H1 (cell line): ENCODE results near the gene RAB40B. TPM values are rescaled to one million over a fixed set of nuclear protein-coding genes. Genes with fewer than 3 reads are reported as not detected.

ENCODE experiments used
- CTCF ChIA-PET: fragments of 300-600 bp; sonication (Branson Sonifier 250); formaldehyde crosslinking; loops from one replicate; lab custom pipeline; 2021; ENCODE audit not compliant: partially characterized antibody; lab: Charles Lee
- POLR2A ChIA-PET: fragments of 300-600 bp; sonication (Branson Sonifier 250); formaldehyde crosslinking; loops from one replicate; lab custom pipeline; 2021; ENCODE audit warnings: inconsistent platforms; ENCODE audit not compliant: partially characterized antibody; lab: Charles Lee
- DNase-seq, 2 experiments: peaks; one replicate each; pipeline versions ENCODE4 v3.0.0 to v3.0.0-alpha.2; 2010 to 2022; ENCODE audit warnings: low spot score in 2 of 2, low read depth in 1 of 2, mixed read lengths in 1 of 2
- FAIRE-seq: peaks from 2 replicates; lab custom pipeline; 2011; peaks lifted over from hg19 to GRCh38; lab: Jason Lieb, UNC
- H2AFZ ChIP-seq: 2 replicates; pipeline ENCODE4 v1.8.1; 2012; ENCODE audit warnings: low read length, inconsistent platforms
- H2AK5ac ChIP-seq: 2 replicates; pipeline ENCODE4 v1.6.1; 2013; ENCODE audit warnings: low read depth, low read length
- H2BK120ac ChIP-seq: replicated peaks from 2 replicates; pipeline ENCODE3; 2013; ENCODE audit warnings: low read depth, low read length, inconsistent platforms
- H2BK12ac ChIP-seq: 2 replicates; pipeline ENCODE4 v1.6.1; 2013; ENCODE audit warnings: low read depth, low read length
- H2BK15ac ChIP-seq: 2 replicates; pipeline ENCODE4 v1.6.1; 2013; ENCODE audit warnings: low read length
- H2BK20ac ChIP-seq: 2 replicates; pipeline ENCODE4 v1.6.1; 2013; ENCODE audit warnings: low read length
- H2BK5ac ChIP-seq: 2 replicates; pipeline ENCODE4 v1.6.1; 2013; ENCODE audit warnings: low read depth, low read length
- H3K14ac ChIP-seq: 2 replicates; pipeline ENCODE4 v1.6.1; 2013; ENCODE audit warnings: inconsistent platforms; ENCODE audit not compliant: insufficient read length
- H3K18ac ChIP-seq: 2 replicates; pipeline ENCODE4 v1.6.1; 2013; ENCODE audit warnings: low read length; ENCODE audit errors: extremely low read depth
- H3K23ac ChIP-seq: 2 replicates; pipeline ENCODE4 v1.6.1; 2013; ENCODE audit warnings: inconsistent platforms; ENCODE audit not compliant: insufficient read length
- H3K23me2 ChIP-seq: 2 replicates; pipeline ENCODE4 v1.6.1; 2013; ENCODE audit warnings: low read depth, low read length
- H3K27ac ChIP-seq: 2 replicates; pipeline ENCODE4 v1.6.1; 2011; ENCODE audit warnings: low read depth, low read length, inconsistent platforms
- H3K27me3 ChIP-seq, 4 experiments: replicated peaks in 1 of 4; 1 replicate in 1 of 4; 2 replicates in 3 of 4; pipeline versions ENCODE4 v1.6.1 to v1.8.1; 2011 to 2013; ENCODE audit warnings: low read length in 3 of 4, mild to moderate bottlenecking in 3 of 4, inconsistent platforms in 2 of 4, mixed read lengths in 2 of 4, moderate library complexity in 1 of 4; ENCODE audit not compliant: control insufficient read depth in 3 of 4, insufficient read depth in 3 of 4; ENCODE audit errors: extremely low read depth in 1 of 4
- H3K36me3 ChIP-seq, 4 experiments: 2 replicates each; pipeline versions ENCODE4 v1.6.1 to v1.8.1; 2011 to 2013; ENCODE audit warnings: mild to moderate bottlenecking in 4 of 4, low read length in 3 of 4, moderate library complexity in 2 of 4, control low read depth in 1 of 4, inconsistent platforms in 1 of 4; ENCODE audit not compliant: insufficient read depth in 4 of 4, control insufficient read depth in 2 of 4
- H3K4ac ChIP-seq: replicated peaks from 2 replicates; pipeline ENCODE3; 2013; ENCODE audit warnings: low read length, low read depth, mixed read lengths, inconsistent platforms; ENCODE audit not compliant: insufficient read length
- H3K4me1 ChIP-seq, 4 experiments: replicated peaks in 1 of 4; 1 replicate in 1 of 4; 2 replicates in 3 of 4; pipeline versions ENCODE4 v1.6.1 to v1.8.1; 2011 to 2013; ENCODE audit warnings: low read length in 3 of 4, inconsistent platforms in 2 of 4, mixed read lengths in 1 of 4; ENCODE audit not compliant: insufficient read depth in 4 of 4, control insufficient read depth in 3 of 4
- H3K4me2 ChIP-seq, 2 experiments: 2 replicates each; pipeline versions ENCODE4 v1.6.1 to v1.8.1; 2011 to 2013; ENCODE audit warnings: low read depth in 2 of 2, low read length in 2 of 2, control low read depth in 1 of 2, inconsistent platforms in 1 of 2, mild to moderate bottlenecking in 1 of 2; ENCODE audit not compliant: insufficient read depth in 1 of 2
- H3K4me3 ChIP-seq, 4 experiments: fragments of 200-600, 300-600 bp in 1 of 4; sonication (generic), shearing (Covaris generic), sonication (Bioruptor Twin) in 1 of 4; 2 replicates each; pipeline versions ENCODE4 v1.5.1 to v1.8.1; 2011 to 2016; ENCODE audit warnings: low read length in 4 of 4, low read depth in 3 of 4, control low read depth in 2 of 4, inconsistent platforms in 2 of 4, mild to moderate bottlenecking in 2 of 4, mixed read lengths in 1 of 4, moderate library complexity in 1 of 4; ENCODE audit not compliant: insufficient read depth in 2 of 4; ENCODE audit errors: extremely low read depth in 1 of 4
- H3K56ac ChIP-seq: replicated peaks from 2 replicates; pipeline ENCODE3; 2013; ENCODE audit warnings: low read depth, mild to moderate bottlenecking, mixed read lengths, low read length, inconsistent platforms; ENCODE audit not compliant: insufficient read length
- H3K79me1 ChIP-seq: 2 replicates; pipeline ENCODE4 v1.6.1; 2013; ENCODE audit warnings: low read depth, low read length, control low read depth
- H3K79me2 ChIP-seq, 2 experiments: 2 replicates each; pipeline versions ENCODE4 v1.6.1 to v1.8.1; 2012 to 2013; ENCODE audit warnings: low read length in 2 of 2, mild to moderate bottlenecking in 2 of 2, inconsistent platforms in 1 of 2; ENCODE audit not compliant: insufficient read depth in 2 of 2, control insufficient read depth in 1 of 2
- H3K9ac ChIP-seq, 4 experiments: replicated peaks in 1 of 4; 1 replicate in 1 of 4; 2 replicates in 3 of 4; pipeline versions ENCODE4 v1.6.1 to v1.8.1; 2011 to 2013; ENCODE audit warnings: low read depth in 3 of 4, low read length in 3 of 4, control low read depth in 2 of 4, mild to moderate bottlenecking in 2 of 4, moderate library complexity in 2 of 4, inconsistent platforms in 1 of 4; ENCODE audit errors: extremely low read depth in 1 of 4
- H3K9me3 ChIP-seq, 2 experiments: 2 replicates each; pipeline versions ENCODE4 v1.6.1 to v1.8.1; 2012 to 2013; ENCODE audit warnings: mild to moderate bottlenecking in 2 of 2, moderate library complexity in 2 of 2, control low read depth in 1 of 2, inconsistent platforms in 1 of 2, low read depth in 1 of 2, low read length in 1 of 2, mixed read lengths in 1 of 2; ENCODE audit not compliant: insufficient read depth in 2 of 2
- H4K20me1 ChIP-seq, 2 experiments: replicated peaks in 1 of 2; 2 replicates each; pipeline versions ENCODE3 to v1.8.1; 2011 to 2013; ENCODE audit warnings: inconsistent platforms in 2 of 2, low read length in 2 of 2, mild to moderate bottlenecking in 1 of 2; ENCODE audit not compliant: insufficient read depth in 2 of 2, control insufficient read depth in 1 of 2
- H4K5ac ChIP-seq: 2 replicates; pipeline ENCODE4 v1.6.1; 2013; ENCODE audit warnings: low read length, low read depth, mixed read lengths, inconsistent platforms; ENCODE audit not compliant: insufficient read length
- H4K8ac ChIP-seq: 2 replicates; pipeline ENCODE4 v1.8.0; 2013; ENCODE audit warnings: mild to moderate bottlenecking, moderate library complexity, low read length, inconsistent platforms; ENCODE audit not compliant: insufficient read depth; ENCODE audit errors: extremely low read depth
- H4K91ac ChIP-seq: replicated peaks from 2 replicates; pipeline ENCODE3; 2013; ENCODE audit warnings: low read length, mixed read lengths, inconsistent platforms; ENCODE audit not compliant: insufficient read length
- POLR2AphosphoS5 ChIP-seq: IDR thresholded peaks from 2 replicates; pipeline ENCODE4 v1.6.1; 2011; ENCODE audit warnings: low read depth, low read length
- SIN3A ChIP-seq, 2 experiments: IDR thresholded peaks in 1 of 2; conservative IDR thresholded peaks in 1 of 2; 2 replicates each; pipeline ENCODE4 v1.6.1; 2011 to 2012; ENCODE audit warnings: low read length in 2 of 2, improper control_type of control experiment in 1 of 2, low read depth in 1 of 2, mild to moderate bottlenecking in 1 of 2
- SUZ12 ChIP-seq: fragments of 200-600 bp; sonication (generic); IDR thresholded peaks from 2 replicates; pipeline ENCODE4 v1.6.1; 2012; ENCODE audit warnings: mild to moderate bottlenecking, inconsistent platforms, low read length, moderate library complexity, mixed read lengths
- WGBS, 2 experiments: shearing (Covaris generic) in 1 of 2; methylation state at CpG; one replicate each; pipeline versions ENCODE4 v1.1.6 to v1.1.7; 2013 to 2015; ENCODE audit warnings: low lambda C conversion rate in 2 of 2, mixed read lengths in 2 of 2, inconsistent platforms in 1 of 2, low coverage in 1 of 2, missing lambda C conversion rate in 1 of 2; ENCODE audit not compliant: insufficient replicate concordance in 2 of 2, insufficient coverage in 1 of 2, insufficient read length in 1 of 2; ENCODE audit errors: extremely low coverage in 1 of 2, missing lambda C conversion rate in 1 of 2; 5-methylcytosine and 5-hydroxymethylcytosine counted together
- polyA plus RNA-seq, 7 experiments: library from polyadenylated mRNA; depleted of rRNA in 3 of 7; stranded (reverse) in 5 of 7; unstranded in 2 of 7; fragments of >200 nt in 5 of 7; fragments of 200-250 nt in 2 of 7; gene quantifications; 1 replicate in 5 of 7; 2 replicates in 1 of 7; 4 replicates in 1 of 7; pipeline versions ENCODE4 v1.2.1 to v1.2.3, GENCODE V29; 2011 to 2013; ENCODE audit warnings: missing spikeins in 2 of 7, mixed read lengths in 2 of 7
- total RNA-seq: library from RNA; stranded (reverse); fragmentation: NEBNext Ultra II Directional; extraction: Animal tissue kit (Norgen Biotek cat#: 25700); gene quantifications from 2 replicates; pipeline ENCODE4 v1.2.1, GENCODE V29; 2021

RAB40B gene
- total and polyA plus RNA-seq, 2 of the 8 experiments (the other 6 are each of a cell fraction or from before 2014, with no cell fraction given): 3.1 to 4.6 TPM

- H2BK20ac ChIP-seq: no peak overlapping the region
- TF ChIP-seq POLR2AphosphoS5: no peak
- no peak for TF ChIP-seq SUZ12
- no peak for TF ChIP-seq SIN3A (conservative IDR thresholded peaks at IDR 0.05 in 1 of 2, IDR thresholded peaks at IDR 0.05 in 1 of 2; ENCODE audit: low read depth in 1 of 2, low read length in 2 of 2)
- TF ChIP-seq, all 59 proteins: peak for 0
- H3K9ac ChIP-seq: no peak overlapping the region
- H3K23me2 ChIP-seq: no peaks in the 10 kb centered on the region
- H3K79me1 ChIP-seq: no peaks in the 10 kb centered on the region
- H3K27me3 ChIP-seq: 0 out of 7 replicates have a peak, but pooled peaks cover 0 to 2% (median 0%) of the 10 kb centered on the region in 4 experiments
- no peaks in the 10 kb centered on the region for H4K20me1 ChIP-seq
- no peak overlapping the region for H3K4me3 ChIP-seq
- H3K27ac ChIP-seq: no peak overlapping the region
- ChIA-PET CTCF (interaction anchor here (0.5 to 1.6 kb wide), 9 partner anchors 13 to 1401 kb away, joined by 3 to 5 read pairs (median 3); no protein-coding TSS in a partner anchor), POLR2A (interaction anchor here (0.7 kb wide), 1 partner anchor 52 kb away, joined by 4 read pairs; no protein-coding TSS in a partner anchor)
- DNase-seq (no peak), FAIRE-seq (no peak)
- H3K36me3 ChIP-seq: no peaks in the 10 kb centered on the region
- H2BK15ac ChIP-seq: peak overlapping the region; percentile 46; the same call in 1 of the 2 replicates
- no peaks in the 10 kb centered on the region for H3K9me3 ChIP-seq
- H2AFZ ChIP-seq: no peak overlapping the region
- no peak overlapping the region for H3K18ac ChIP-seq
- no peaks in the 10 kb centered on the region for H3K4me1 ChIP-seq
- H3K14ac ChIP-seq: no peak overlapping the region
- no peaks in the 10 kb centered on the region for H3K79me2 ChIP-seq
- H2AK5ac ChIP-seq: 0 out of 2 replicates have a peak overlapping the region, but pooled peaks have one; percentile 48
- no peak overlapping the region for H4K8ac ChIP-seq
- H4K5ac ChIP-seq: no peak overlapping the region
- no peak overlapping the region for H2BK12ac ChIP-seq
- no peak overlapping the region for H2BK5ac ChIP-seq
- H3K4ac ChIP-seq: no peak overlapping the region
- 73% methylated on average over 4 of the region's 9 CpGs; no CpG with 5 or more reads in 1 of the 2 experiments for WGBS, 2 experiments
- H4K91ac ChIP-seq: peak overlapping the region; percentile 54
- no peak overlapping the region for H3K23ac ChIP-seq
- H3K4me2 ChIP-seq: no peak overlapping the region
- no peak overlapping the region for H2BK120ac ChIP-seq
- no peak overlapping the region for H3K56ac ChIP-seq
Measured at GRCh38 chr17:82709024-82709675, 10.7 kb upstream of the RAB40B start.
